Muscle layer of colon (tissue), 2 donors: Measurements from ENCODE around the gene RNF212.

Source experiments
- H3K27ac ChIP-seq: one replicate; pipeline ENCODE4 v1.7.0; 2013; ENCODE audit warnings: low read depth, mild to moderate bottlenecking, low read length, moderate library complexity
- H3K27me3 ChIP-seq, 2 donors: one replicate each; pipeline ENCODE4 v1.7.0; 2013; ENCODE audit warnings: low read length in 2 of 2, mild to moderate bottlenecking in 2 of 2; ENCODE audit not compliant: insufficient read depth in 2 of 2, control insufficient read depth in 1 of 2
- H3K36me3 ChIP-seq: one replicate; pipeline ENCODE4 v1.7.0; 2013; ENCODE audit warnings: mild to moderate bottlenecking, low read length; ENCODE audit not compliant: insufficient read depth
- H3K4me1 ChIP-seq: one replicate; pipeline ENCODE4 v1.7.0; 2013; ENCODE audit warnings: mild to moderate bottlenecking, low read length; ENCODE audit not compliant: insufficient read depth
- H3K4me3 ChIP-seq, 2 donors: one replicate each; pipeline ENCODE4 v1.7.0; 2013; ENCODE audit warnings: low read length in 2 of 2, low read depth in 1 of 2, mild to moderate bottlenecking in 1 of 2, moderate library complexity in 1 of 2
- H3K9ac ChIP-seq: one replicate; pipeline ENCODE4 v1.7.0; 2013; ENCODE audit warnings: low read length
- H3K9me3 ChIP-seq: one replicate; pipeline ENCODE4 v1.7.0; 2013; ENCODE audit warnings: mild to moderate bottlenecking, low read length
- donor health status: abdominal sarcoma.
- donor health status: Adenocarcinoma of cecum.

The RNF212 gene

DNA sequence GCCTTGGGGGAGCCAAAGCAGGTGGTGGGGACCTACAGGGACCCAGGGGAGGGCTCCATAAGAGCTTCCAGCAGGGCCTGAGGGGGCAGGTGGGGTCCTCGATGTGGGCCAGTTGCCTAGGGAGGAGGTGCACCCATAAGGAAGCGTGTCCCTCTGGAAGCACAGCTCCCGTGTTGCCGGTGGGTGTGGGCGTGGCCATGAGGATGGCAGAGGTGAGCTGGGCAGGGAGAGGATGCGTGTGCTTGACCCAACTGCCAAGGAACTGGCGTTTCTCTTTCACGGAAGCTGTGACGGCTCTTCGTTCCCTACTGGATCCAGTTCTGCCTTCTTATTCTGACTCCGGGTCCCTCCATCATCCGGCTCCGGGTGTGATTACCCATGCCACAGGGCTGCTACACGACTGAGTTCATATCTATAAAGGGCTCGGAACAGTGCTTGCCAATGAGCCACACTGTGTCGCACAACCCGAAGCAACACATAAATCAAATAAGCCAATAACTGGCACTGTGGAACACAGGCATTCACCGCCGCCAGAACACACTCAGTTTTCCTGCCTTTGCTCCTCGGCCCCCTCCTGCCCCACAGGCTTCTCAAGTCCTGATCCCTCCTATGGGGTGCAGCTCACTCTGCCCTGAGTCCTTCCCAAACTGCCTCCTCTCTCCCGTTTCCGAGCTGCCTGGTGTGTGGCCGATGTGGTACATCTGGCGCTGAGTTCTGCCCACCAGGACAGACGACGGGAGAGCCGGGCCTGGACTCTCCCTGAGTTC is 35.5 kb downstream of the RNF212 start:
- no peaks in the 10 kb centered on the region for H3K9me3 ChIP-seq
- no peak overlapping the region for H3K4me3 ChIP-seq
- peaks cover 0 to 7% of the 10 kb centered on the region in 2 donors for H3K27me3 ChIP-seq
- no peak overlapping the region for H3K9ac ChIP-seq
- no peaks in the 10 kb centered on the region for H3K36me3 ChIP-seq
- no peaks in the 10 kb centered on the region for H3K4me1 ChIP-seq
- no peak overlapping the region for H3K27ac ChIP-seq

DNA sequence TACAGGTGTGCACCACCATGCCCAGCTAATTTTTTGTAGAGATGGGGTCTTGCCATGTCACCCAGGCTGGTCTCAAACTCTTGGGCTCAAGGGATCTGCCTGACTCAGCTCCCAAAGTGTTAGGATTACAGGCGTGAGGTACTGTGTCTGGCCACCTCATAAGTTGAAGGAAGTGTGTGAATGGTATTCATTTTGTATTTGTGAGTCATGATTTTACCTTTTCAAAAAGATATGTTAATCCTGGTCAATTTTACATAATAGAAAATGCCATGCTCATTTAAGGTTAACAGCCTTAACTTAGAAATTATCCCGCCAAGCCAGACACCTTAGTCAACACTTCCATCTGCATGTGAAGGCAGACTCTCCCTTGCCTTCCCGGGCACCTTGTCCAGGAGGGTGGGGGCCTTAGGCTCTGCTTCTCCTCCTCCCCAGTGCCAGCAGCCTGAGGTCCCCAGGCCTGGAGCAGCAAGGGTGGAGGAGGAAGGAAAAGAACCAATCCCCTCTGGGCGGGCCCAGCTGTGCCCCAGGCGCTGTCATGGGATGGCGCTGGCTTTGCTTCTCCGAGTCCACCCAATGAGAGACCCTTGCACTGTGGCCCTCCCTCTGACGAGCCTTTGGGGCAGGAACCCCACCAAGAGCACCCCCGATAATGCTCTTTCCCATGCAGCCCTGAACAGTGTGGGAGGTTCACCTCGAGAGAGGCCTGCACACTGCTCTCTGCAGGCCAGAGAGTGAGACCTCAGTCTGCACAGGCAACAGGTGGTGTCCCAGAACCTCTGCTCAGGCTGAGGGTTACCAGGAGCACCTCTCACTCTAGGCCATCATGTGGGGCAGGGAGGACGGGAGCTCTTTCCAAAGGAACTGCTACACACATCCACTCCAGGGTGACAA is 37.3 kb downstream of the RNF212 start:
- Histone ChIP-seq H3K4me1 (no peaks in the 10 kb centered on the region), H3K4me3 (no peak overlapping the region), H3K9me3 (peaks cover 4% of the 10 kb centered on the region), H3K9ac (no peak overlapping the region), H3K36me3 (no peaks in the 10 kb centered on the region), H3K27me3 (peaks cover 0 to 7% of the 10 kb centered on the region in 2 donors), H3K27ac (no peak overlapping the region)

DNA sequence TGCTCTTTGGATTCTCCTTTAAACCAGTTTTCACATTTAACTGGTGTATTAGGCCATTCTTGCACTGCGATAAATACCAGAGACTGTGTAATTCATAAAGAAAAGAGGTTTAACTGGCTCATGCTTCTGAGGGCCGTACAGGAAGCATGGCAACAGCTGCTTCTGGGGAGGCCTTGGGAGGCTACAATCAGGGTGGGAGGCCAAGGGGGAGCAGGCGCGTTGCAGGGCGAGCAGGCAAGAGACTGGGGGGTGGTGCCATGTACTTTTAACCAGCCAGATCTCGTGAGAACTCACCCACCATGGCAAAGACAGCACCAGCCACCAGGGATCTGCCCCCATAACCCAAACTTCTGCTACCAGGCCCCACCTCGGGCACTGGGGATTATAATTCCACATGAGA is 38.1 kb downstream of the RNF212 start:
- Histone ChIP-seq H3K27ac (no peak overlapping the region), H3K9ac (no peak overlapping the region), H3K36me3 (no peaks in the 10 kb centered on the region), H3K4me3 (no peak overlapping the region), H3K27me3 (no peaks in the 10 kb centered on the region), H3K9me3 (peaks cover 4% of the 10 kb centered on the region), H3K4me1 (no peaks in the 10 kb centered on the region)

DNA sequence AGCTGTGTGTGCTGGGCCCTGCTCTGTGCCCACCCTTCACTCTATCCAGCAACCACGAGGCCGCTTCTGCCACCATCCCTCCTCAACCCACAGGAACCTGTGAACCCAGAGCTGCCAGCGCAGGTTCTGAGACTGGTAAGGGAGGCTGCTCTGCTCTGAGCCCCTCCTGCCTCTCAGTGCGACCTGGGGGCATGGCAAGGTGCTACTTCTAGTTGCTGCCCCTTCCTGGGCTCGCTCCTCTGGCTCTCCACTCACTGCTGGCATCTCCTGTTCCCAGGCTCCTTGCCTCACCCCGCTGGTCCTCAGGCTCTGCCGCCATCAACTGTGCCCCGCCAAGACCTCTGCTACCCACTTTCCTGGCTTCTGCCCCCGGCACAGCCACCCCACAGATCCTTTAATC is 39.3 kb downstream of the RNF212 start:
- Histone ChIP-seq H3K9ac (no peak overlapping the region), H3K4me3 (no peak overlapping the region), H3K36me3 (no peaks in the 10 kb centered on the region), H3K9me3 (peaks cover 4% of the 10 kb centered on the region), H3K27me3 (no peaks in the 10 kb centered on the region), H3K4me1 (no peaks in the 10 kb centered on the region), H3K27ac (no peak overlapping the region)

DNA sequence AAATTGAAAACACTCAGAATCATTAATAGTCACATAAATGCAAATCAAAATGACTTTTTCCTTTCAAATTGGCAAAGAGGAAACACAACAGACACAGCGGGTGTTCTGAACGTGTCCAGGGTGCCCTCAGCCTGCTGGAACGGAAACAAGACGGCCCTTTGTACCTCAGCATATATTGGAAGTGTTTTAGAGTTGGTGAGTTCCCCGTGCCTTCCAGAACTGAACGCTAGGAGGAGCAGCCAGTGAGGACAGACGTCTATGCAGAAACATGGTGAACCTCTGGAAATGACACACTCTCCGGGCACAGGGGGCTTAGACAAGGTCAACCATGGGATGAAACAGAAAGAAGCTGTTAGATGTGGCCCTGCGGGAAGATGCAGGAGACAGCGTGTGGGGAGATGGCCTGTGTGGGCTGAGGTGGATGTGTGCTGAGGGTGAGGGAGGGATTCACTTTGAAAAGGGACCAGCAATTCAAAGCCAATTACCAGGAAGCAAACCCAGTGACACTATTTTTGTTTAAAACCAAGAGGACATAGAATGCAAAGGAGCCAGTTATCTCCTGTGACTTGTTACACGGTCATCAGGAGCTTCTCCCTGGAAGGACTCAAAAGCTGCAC is 40.4 kb downstream of the RNF212 start:
- no peak overlapping the region for H3K9ac ChIP-seq
- H3K9me3 ChIP-seq = peaks cover 4% of the 10 kb centered on the region
- no peaks in the 10 kb centered on the region for H3K27me3 ChIP-seq
- no peak overlapping the region for H3K4me3 ChIP-seq
- no peaks in the 10 kb centered on the region for H3K36me3 ChIP-seq
- H3K4me1 ChIP-seq = no peaks in the 10 kb centered on the region
- no peak overlapping the region for H3K27ac ChIP-seq

DNA sequence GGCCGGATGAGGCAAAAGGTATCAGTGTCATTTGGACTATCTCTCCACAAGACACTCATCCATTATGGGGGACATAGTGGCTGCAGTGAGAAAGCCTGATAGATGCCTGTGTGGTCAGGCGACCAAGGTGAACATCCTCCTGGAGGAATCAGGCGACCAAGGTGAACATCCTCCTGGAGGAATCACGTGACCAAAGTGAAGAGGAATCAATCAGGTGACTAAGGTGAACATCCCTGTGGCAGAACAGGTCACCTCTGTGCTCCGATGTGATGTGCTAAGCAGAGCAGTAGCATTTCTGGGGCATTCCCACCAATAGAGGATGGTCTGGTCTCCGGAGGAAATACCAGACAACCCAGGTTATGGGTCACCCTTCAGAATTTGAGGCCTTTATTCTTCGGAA is 44.0 kb downstream of the RNF212 start:
- Histone ChIP-seq H3K9ac (no peak overlapping the region), H3K27ac (no peak overlapping the region), H3K9me3 (peaks cover 4% of the 10 kb centered on the region), H3K27me3 (no peaks in the 10 kb centered on the region), H3K4me1 (no peaks in the 10 kb centered on the region), H3K36me3 (no peaks in the 10 kb centered on the region), H3K4me3 (no peak overlapping the region)

DNA sequence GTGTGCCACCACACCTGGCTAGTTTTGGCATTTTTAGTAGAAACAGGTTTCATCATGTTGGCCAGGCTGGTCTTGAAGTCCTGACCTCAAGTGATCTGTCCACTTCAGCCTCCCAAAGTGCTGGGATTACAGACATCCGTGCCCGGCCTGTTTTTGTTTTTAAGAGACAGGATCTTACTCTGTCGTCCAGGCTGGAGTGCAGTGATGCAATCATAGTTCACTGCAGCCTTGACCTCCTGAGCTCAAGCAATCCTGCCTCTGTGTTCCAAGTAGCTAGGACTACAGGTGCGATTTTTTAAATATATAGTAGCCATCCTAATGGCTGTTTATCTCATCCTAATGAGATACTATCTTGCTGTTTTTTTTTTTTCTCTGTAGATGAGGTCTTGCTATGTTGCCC is 47.6 kb downstream of the RNF212 start:
- Histone ChIP-seq H3K9me3 (no peaks in the 10 kb centered on the region), H3K4me1 (no peaks in the 10 kb centered on the region), H3K36me3 (no peaks in the 10 kb centered on the region), H3K4me3 (no peak overlapping the region), H3K9ac (no peak overlapping the region), H3K27me3 (peaks cover 0 to 5% of the 10 kb centered on the region in 2 donors), H3K27ac (no peak overlapping the region)

DNA sequence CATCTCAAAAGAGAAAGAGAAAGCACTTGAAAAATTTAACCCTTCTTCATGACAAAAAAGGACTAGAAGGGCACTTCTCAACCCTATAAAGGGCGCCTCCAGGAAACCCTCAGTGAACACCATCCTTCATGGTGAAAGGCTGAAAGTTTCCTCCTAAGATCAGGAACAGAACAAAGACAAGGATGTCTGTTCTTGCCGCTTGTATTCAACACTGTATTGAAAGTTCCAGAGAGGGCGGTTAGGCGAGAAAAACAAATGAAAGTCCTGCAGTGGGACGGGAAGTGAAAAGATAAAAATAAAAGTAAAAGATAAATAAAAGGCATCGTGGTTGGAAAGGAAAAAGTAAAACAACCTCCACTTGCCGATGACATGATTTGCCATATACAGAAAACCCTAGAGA is 50.9 kb downstream of the RNF212 start:
- no peaks in the 10 kb centered on the region for H3K9me3 ChIP-seq
- peaks cover 0 to 26% of the 10 kb centered on the region in 2 donors for H3K27me3 ChIP-seq
- no peak overlapping the region for H3K27ac ChIP-seq
- no peak overlapping the region for H3K4me3 ChIP-seq
- H3K9ac ChIP-seq = no peak overlapping the region
- no peaks in the 10 kb centered on the region for H3K4me1 ChIP-seq
- no peaks in the 10 kb centered on the region for H3K36me3 ChIP-seq

DNA sequence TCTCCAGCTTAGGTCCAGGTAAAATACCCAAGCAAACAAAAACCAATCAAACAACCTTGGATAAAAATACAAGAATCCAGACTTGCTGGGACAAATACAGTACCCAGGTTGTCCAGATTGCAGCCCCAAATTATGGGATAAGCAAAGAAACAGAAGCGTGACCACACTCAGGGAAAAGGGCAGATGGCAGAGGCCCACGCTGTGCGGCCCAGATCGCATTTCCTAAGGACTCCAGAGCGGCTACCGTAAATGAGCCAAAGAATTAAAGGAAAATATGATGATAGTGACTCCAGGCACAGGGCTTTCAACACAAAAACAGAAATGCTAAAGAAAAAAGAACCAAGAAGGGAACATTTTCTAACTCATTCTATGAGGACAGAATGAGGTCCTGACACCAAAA is 51.6 kb downstream of the RNF212 start:
- H3K4me1 ChIP-seq = no peaks in the 10 kb centered on the region
- H3K4me3 ChIP-seq = no peak overlapping the region
- H3K9ac ChIP-seq = no peak overlapping the region
- no peaks in the 10 kb centered on the region for H3K36me3 ChIP-seq
- no peak overlapping the region for H3K27ac ChIP-seq
- H3K9me3 ChIP-seq = no peaks in the 10 kb centered on the region
- peaks cover 0 to 33% of the 10 kb centered on the region in 2 donors for H3K27me3 ChIP-seq

DNA sequence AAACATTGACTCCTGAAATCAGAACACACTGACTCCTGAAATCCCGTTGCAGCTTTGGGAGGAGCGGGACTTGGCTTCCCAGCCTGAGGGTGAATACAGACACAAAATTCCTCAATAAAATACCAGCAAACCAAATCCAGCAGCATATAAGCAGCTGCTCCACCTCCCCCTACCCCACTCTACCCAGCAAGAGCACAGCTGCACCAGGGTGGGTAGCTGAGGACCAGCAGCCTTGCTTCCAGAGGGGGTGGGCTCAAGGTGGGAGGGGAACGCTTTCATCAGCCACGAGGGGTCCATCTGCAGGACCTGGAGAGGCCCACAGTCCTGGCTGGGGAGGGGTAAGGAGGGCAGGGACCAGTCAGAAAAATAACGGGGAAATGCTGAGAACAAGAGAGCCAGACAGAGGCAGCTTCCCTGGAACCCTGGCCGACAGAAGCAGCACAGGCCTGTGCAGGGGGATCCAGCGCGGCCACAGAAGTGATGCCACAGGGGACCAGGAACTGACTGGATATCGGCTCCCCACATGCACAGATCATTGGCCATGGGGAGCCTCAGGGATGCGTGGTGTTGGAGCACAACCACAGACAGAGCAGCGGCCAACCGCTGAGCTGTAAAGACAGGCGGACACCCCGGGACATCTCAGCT is 52.2 kb downstream of the RNF212 start:
- Histone ChIP-seq H3K36me3 (no peaks in the 10 kb centered on the region), H3K27ac (no peak overlapping the region), H3K9ac (no peak overlapping the region), H3K27me3 (peaks cover 5 to 37% of the 10 kb centered on the region in 2 donors), H3K4me3 (no peak overlapping the region), H3K9me3 (no peaks in the 10 kb centered on the region), H3K4me1 (no peaks in the 10 kb centered on the region)

DNA sequence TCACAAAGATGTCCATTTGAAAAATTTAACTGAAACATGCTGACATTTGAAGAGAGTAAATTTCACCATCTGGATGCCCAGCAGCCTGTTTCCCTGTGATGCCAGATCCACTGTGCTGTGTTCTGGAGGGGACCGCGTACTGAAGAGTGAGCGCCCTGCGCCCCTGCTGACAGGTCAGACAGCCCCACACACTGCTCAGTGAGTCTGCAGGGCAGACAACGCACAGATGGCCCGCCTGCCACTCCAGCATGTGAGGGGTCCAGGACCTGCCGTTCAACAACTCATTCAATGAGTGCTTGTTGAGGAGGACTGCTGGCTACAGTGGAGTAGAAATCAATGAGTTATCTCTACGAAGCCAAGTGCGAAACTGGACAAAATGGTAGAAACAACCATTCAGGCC is 52.7 kb downstream of the RNF212 start:
- Histone ChIP-seq H3K9ac (no peak overlapping the region), H3K9me3 (no peaks in the 10 kb centered on the region), H3K4me3 (no peak overlapping the region), H3K36me3 (no peaks in the 10 kb centered on the region), H3K27me3 (peaks cover 11 to 42% of the 10 kb centered on the region in 2 donors), H3K27ac (no peak overlapping the region), H3K4me1 (no peaks in the 10 kb centered on the region)
